ENCODE data around the gene PACSIN2. TPM values are rescaled to one million over a fixed set of nuclear protein-coding genes. Genes with fewer than 3 reads are reported as not detected.
A peak's percentile ranks its signal among the peaks of the same experiment; 100 is the strongest.

Gene PACSIN2
- total and polyA plus RNA-seq, 10 of the 15 experiments (the other 5 are each of a cell fraction or from before 2014, with no cell fraction given), result 0.93 to 78.7 (median 46.8) TPM

- TF ChIP-seq IKZF1 (conservative IDR thresholded peaks at IDR 0.05), result peak; percentile 70
- no peak for TF ChIP-seq HSF1 (IDR thresholded peaks at IDR 0.05; ENCODE audit: low read depth, low read length)
- TF ChIP-seq ZNF24 (IDR thresholded peaks at IDR 0.05), result no peak
- no peak for TF ChIP-seq SUZ12 (IDR thresholded peaks at IDR 0.05; ENCODE audit: unreplicated experiment)
- peak; percentile 91 for TF ChIP-seq ZNF687 (IDR thresholded peaks at IDR 0.05)
- TF ChIP-seq ZBTB33 (IDR thresholded peaks at IDR 0.05), result no peak
- no peak for TF ChIP-seq ZNF217 (IDR thresholded peaks at IDR 0.05)
- TF ChIP-seq CBX3 (IDR thresholded peaks at IDR 0.05; ENCODE audit: borderline replicate concordance, low read depth), result no peak
- TF ChIP-seq RAD51 (IDR thresholded peaks at IDR 0.05), result no peak
- no peak for TF ChIP-seq E2F4 (IDR thresholded peaks at IDR 0.05; ENCODE audit: low read depth, low read length)
- TF ChIP-seq, protein P1, sequence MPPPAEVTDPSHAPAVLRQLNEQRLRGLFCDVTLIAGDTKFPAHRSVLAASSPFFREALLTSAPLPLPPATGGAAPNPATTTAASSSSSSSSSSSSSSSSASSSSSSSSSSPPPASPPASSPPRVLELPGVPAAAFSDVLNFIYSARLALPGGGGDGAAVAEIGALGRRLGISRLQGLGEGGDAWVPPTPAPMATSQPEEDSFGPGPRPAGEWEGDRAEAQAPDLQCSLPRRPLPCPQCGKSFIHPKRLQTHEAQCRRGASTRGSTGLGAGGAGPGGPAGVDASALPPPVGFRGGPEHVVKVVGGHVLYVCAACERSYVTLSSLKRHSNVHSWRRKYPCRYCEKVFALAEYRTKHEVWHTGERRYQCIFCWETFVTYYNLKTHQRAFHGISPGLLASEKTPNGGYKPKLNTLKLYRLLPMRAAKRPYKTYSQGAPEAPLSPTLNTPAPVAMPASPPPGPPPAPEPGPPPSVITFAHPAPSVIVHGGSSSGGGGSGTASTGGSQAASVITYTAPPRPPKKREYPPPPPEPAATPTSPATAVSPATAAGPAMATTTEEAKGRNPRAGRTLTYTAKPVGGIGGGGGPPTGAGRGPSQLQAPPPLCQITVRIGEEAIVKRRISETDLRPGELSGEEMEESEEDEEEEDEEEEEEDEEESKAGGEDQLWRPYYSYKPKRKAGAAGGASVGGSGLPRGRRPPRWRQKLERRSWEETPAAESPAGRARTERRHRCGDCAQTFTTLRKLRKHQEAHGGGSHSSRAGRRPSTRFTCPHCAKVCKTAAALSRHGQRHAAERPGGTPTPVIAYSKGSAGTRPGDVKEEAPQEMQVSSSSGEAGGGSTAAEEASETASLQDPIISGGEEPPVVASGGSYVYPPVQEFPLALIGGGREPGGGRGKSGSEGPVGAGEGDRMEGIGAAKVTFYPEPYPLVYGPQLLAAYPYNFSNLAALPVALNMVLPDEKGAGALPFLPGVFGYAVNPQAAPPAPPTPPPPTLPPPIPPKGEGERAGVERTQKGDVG (CRISPR knock-in tag; IDR thresholded peaks at IDR 0.05), result no peak
- TF ChIP-seq NRF1 (conservative IDR thresholded peaks at IDR 0.05; ENCODE audit: low read depth, low read length), result no peak
- TF ChIP-seq RELA (IDR thresholded peaks at IDR 0.05; ENCODE audit: borderline replicate concordance, partially characterized antibody), result no peak
These were observed 77.6 kb downstream of the PACSIN2 start (continued) for GRCh38 chr22:42937164-42937843.

Measured in GM12878 (cell line).